GM18873 (cell line): ENCODE results near the gene B9D2.

ENCODE experiments used
- ATAC-seq: cut with Tn5 transposase; IDR thresholded peaks from one replicate; pipeline ENCODE4 v1.9.1; 2021; ENCODE audit warnings: mild to moderate bottlenecking, moderate library complexity, moderate number of reproducible peaks; ENCODE audit not compliant: unreplicated experiment, low FRiP score

The B9D2 gene

GRCh38 chr19:41318696-41319499 lies 45.1 kb downstream of the B9D2 start:
- ATAC-seq = no peak

- ATAC-seq = no peak
Measured at GRCh38 chr19:41316306-41316920, 47.5 kb downstream of the B9D2 start.

- ATAC-seq = no peak
Measured at GRCh38 chr19:41311613-41312012, 52.3 kb downstream of the B9D2 start.

GRCh38 chr19:41311072-41311471 lies 52.9 kb downstream of the B9D2 start:
- ATAC-seq = no peak

- ATAC-seq = peak; percentile 64
Measured at GRCh38 chr19:41310033-41310831, 53.7 kb downstream of the B9D2 start, which contains the start of gene CCDC97. Gene CCDC97 (plus strand): TSS chr19:41310172. CDS start chr19:41310311, 139 bp downstream.

- no peak for ATAC-seq
Measured at GRCh38 chr19:41309180-41310032, 54.5 kb downstream of the B9D2 start.

GRCh38 chr19:41308450-41309179 lies 55.3 kb downstream of the B9D2 start:
- peak; percentile 47 for ATAC-seq

- ATAC-seq = no peak
Measured at GRCh38 chr19:41307954-41308449, 55.9 kb downstream of the B9D2 start.

- no peak for ATAC-seq
Measured at GRCh38 chr19:41307090-41307875, 56.7 kb downstream of the B9D2 start.

GRCh38 chr19:41305927-41306793 lies 57.8 kb downstream of the B9D2 start:
- no peak for ATAC-seq

GRCh38 chr19:41304706-41305483 lies 59.1 kb downstream of the B9D2 start:
- no peak for ATAC-seq
